Stimulated activated CD8-positive, alpha-beta memory T cell treated with anti-CD3 and anti-CD28 coated beads, Interleukin-2, amount 100 ng/mL, for 48 hours (primary cell): ENCODE measurements around the gene CADPS.
"Not testable (repeated sequence)": the region's sequence is repeated elsewhere in the genome, so short reads cannot be mapped to it uniquely, and the experiment has no call there.

Experiments
- DNase-seq, 2 donors: peaks; one replicate each; pipeline ENCODE4 v3.0.0-alpha.2; 2020; ENCODE audit warnings: low read depth in 2 of 2

The CADPS gene

DNA sequence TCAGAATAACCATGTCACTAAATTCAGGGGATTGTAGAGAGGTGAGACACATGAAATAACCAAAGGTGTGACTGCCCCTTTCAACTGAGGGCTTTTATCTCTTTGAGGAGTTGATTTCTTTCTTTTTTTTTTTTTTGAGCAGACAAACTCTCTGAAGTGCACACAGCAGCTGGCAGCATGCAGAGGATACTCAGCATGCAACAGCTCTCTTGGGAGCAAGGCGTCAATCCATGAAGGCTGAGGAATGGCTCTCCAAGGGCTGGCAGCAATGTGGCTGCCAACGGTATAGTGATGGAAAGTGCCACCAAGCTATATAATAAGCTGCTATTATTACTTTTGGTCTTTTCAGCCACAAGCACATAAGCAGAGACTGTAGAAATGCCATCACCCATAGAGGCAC lies 275.2 kb downstream of the CADPS start:
- DNase-seq: no peak

DNA sequence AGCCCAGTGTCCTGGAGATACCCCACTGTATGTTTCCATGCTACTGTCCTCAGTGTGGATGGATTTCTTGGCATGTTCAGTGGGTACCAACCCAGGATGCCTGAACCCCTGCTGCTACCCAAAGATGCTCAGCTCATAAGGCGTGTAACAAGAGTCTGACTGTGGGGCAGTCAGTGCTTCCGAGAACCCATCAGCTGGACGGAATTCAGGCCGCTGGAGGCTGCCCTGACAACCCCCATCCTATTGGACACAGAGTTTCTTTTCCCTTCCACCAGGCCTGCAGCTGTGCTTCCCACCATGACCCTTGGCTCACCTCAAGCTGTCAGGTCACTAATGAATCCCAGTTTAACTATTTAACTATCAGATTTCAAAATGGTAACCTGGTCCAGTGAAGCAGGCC lies 277.7 kb downstream of the CADPS start:
- DNase-seq: no peak

DNA sequence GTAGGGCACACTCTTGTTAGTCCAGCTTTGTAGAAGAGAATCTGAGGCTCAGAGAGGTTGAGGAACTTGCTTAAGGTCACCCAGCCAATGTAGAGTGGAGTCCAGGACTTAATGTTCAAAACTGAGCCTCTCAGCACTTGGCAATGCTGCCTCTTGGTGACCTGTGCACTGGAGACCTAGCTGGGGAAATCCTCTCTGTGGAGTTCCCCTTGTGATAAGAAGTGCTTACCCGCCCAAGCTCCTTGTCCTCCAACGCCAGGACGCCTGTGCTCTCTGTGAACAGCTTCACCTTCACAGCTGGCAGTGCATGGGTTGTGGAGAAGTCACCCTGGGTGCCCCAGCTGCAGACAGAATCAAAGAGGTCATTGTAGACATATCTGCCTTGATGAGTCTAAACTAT lies 282.8 kb downstream of the CADPS start:
- no peak for DNase-seq

DNA sequence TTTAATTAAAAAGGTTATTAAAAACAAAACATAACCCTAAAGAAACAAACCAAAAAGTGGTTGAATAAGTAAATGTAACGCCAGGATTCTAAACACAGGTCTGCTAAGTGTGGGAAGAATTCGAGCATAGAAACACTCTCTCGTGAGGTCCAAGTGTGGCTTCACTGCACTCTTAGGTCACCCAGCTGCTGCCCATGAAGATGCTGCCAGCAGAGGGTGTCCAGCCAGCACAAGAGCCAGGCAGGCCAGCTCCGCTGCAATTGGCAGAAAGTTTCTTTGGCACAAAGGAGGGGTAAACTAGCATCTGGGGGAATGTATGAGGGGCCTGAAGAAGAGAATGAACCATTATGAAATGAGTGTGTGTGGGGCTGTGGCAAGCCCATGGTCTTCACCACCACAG lies 286.1 kb downstream of the CADPS start:
- DNase-seq: no peak

DNA sequence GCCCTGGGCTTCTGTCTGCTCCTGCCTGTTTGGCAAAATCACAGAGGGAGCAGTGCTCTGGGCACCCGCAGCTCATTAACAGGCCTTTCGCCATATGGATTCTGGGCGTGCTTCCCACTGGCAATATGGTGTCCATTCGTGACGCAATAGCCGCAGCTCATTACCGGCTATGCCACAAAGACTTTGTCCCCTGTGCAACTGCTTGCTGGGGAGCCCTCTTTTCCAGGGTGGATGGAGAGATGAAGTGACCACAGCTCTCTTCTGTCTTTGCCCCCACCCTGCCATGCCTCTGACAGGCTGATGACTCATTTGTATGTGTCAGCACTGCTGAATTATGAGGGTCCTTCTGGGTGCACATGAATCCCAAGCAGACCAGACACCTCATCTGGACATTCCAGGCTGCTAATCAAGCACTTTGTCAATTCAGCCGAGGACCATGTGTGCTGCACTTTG lies 287.6 kb downstream of the CADPS start:
- no peak for DNase-seq

DNA sequence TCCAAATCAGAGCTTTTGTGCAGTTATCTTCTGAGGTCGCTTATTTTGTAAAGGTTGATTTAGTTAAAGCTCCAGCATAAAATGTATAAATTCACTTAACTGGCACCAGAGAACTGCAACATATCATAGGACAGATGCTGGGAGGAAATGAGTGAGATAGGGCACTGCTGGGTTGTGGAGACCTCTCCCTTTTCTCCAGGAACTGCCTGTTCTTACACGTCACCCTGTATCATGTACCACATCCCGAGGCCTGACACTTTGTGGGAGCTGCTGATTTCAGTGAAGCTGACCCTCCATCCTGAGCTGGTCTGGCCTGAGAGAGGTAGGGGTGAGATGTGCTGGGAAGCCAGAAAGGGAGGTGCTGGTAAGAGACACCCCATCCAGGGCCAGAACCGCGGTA lies 288.0 kb downstream of the CADPS start:
- DNase-seq: no peak

DNA sequence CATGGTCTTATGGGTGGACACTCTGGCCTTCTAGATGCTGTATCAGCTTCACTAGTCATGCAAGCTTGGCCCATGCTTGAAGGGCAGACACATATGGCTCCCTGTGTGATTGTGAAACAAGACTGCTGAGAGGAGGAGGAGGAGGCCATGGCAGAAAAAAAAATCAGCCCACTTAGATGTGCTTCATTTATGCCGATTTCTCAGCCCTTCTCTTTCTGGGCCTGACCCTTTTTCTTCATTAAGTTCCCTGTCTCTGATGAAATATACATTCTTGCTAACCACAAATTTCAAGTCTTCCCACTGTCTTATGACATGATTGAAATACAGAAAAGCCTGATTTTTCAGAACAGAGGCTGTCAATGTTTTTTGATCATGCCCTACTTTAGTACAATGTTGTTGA lies 288.9 kb downstream of the CADPS start:
- DNase-seq: no peak

DNA sequence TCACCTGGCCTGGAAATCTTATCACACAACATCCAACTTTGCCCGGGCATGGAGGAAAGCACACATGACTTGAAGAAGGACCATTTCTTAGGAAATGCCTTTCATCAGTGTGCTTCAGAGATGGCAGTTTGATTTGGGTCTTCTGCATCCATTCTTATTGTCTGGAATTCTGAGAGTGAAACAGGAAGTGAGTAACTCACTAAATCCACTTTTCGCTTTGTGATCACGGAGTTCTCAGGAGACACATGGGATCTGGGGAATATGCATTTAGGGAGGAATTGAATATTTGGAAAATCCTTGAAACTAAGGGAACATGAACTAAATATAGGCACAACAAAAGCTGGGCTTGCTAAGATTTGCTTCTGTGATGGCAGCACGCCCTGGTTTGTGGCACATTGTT lies 289.4 kb downstream of the CADPS start:
- no peak for DNase-seq

DNA sequence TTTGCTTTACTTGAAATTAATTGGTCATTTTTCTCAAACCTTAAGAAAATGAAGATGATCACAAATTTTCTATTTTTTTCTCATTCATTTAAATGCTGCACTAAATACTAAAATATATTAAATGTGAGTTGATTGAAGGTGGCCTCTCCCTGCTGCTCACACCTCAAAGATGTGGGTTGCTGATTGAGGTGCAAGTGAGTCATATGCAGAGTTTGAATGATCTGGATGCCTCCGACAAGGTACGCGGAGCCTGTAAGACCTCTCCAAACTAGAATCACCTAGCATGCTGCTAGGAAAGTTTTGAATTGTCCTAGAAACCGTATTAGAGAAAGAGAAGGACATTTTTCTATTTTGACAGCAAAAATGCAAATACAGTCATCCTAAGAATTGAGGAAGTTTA lies 290.6 kb downstream of the CADPS start:
- no peak for DNase-seq

DNA sequence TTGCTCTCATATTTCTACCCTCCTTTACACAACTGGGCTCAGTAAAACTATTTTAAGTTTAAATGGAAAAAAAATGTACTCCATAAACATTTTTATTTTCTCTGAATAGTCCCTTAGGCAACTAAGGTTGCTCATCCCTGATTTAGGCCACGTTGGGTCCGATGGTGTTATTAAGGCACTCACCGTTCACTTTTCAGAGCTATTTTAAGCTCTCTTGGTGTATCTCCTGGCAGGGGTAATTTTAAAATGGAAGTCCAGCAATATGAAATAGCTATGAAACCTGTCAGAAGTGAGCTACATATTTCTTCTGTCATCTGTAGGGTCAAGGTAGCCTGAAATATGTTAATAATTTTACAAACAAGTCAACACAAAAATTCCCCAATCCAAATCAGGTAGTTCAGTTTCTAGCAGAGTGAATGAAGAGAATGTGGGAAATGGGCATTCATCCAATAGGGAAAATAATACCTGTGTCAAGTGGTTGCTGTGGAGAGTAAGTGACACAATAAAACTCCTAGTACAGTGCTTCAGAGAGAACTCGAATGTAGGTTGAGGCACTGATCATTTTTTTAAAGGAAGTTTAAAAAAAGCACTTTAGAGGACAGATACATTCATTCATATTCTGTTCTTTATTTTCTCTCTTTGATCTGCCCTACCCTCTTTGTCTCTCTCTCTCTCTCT lies 292.6 kb downstream of the CADPS start:
- DNase-seq: no peak

DNA sequence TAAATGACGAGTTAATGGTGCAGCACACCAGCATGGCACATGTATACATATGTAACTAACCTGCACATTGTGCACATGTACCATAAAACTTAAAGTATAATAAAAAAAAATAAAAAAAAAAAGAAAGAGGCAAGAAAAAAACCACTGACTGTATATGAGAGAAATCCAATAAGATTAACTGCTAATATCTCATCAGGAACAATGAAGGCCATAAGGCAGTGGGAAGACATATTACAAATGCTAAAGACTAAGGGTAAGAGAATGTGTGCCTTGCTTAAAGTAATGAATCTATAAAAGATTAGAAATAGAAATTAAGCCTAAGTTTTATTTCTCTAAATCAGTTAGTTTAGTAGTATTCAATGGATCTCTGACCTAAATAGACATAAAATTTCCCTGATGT lies 294.7 kb downstream of the CADPS start:
- not testable (repeated sequence) for DNase-seq

DNA sequence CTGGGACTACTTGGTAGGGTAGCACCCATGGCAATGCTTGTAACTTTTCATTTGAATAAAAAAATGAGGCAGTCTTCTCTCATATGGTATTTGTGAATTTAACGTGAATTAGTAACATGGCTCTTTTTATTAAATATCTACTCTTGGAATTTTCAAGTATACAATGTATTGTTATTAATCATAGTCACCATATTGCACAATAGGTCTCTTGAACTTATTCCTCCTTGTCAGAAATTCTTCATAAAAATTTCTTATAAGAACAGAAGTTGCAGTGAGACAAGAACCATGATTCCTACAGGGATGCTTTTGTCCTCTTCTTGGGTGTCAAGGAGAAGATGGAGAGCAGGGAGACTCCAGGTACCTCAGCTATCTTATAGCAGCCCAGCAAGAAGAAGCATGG lies 298.1 kb downstream of the CADPS start:
- no peak for DNase-seq

DNA sequence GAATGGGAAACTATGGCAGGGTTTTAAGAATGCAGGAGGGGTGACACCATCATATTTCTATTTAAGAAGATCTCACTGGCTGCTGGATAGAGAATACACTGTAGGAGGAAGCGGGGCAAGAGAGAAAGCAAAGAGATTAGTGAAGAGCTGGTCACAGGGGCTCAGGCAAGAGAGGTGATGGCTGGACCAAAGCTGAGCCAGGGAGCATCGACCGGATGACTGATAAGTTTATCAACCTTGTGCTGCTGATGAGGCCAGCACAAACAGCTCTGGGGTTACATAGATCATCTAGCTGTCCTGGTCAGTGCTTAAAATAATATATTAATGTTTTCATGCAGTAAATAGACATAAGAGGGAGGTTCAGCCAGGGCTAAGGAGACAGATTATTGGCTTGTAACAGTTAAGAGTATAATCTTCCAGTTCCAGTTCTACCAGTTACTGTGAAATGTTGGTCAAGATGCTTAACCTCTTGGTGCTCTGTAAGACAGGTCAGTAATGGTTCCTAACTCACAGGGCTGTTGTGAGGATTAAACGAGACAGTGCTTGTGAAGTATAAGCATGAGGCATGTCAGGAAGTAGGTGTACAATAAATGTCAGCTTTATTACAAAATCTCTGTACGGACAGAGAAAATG lies 300.8 kb downstream of the CADPS start:
- DNase-seq: no peak

DNA sequence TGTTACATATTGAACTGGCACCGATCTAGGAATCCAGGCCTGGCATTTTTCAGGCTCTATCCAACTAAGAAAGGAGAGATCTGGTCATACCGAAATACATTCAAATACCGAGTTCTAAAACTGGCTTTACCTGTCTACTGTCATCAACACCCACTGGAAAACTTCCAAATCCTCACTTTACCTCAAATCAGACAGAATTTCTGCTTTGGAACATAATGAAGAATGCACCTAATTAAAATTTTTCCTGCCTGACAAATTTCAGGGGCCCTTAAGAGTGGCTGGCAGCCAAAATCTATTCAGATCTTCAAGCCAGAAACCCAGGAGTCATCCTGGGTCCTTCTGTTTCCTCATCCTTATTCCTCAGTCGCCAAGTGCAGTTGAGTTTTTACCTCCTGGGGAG lies 303.3 kb downstream of the CADPS start:
- no peak for DNase-seq

DNA sequence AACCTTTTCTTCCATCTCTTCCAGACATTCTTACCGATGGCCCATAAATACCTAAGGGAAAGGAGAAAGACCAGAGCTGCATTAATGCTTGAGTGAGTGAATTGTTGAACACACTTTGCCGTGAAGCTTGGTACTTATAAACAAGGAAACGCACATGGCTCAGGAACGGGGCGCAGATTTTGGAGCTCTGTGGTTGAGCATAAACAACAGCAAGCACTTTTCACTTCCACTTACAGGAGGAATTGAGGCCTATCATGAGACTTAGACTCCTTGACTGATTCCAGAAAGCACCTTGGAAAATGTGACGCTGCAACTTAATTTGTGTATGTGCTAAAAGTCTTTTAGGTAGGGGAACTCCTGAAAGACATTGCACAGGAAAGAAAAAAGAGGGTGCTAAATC lies 304.3 kb downstream of the CADPS start:
- DNase-seq: no peak

DNA sequence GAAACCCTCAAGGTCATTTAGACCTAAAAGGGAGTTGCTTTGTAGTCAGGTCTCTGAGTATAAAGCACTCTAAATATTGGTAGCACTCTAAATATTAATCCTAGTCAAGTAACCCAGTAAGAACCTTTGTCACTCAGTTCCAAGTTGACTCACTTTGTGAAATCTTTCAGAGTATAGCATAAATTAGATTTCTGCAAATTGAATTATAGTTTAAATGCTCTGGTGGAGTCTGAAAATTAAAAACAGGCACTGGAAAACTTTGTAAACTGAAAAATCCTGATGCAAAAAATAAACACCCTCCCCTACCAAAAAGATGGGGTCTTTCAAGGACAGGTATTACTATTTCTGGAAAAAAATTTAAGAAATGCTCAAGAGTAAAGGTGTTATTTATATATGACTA lies 305.6 kb downstream of the CADPS start:
- no peak for DNase-seq

DNA sequence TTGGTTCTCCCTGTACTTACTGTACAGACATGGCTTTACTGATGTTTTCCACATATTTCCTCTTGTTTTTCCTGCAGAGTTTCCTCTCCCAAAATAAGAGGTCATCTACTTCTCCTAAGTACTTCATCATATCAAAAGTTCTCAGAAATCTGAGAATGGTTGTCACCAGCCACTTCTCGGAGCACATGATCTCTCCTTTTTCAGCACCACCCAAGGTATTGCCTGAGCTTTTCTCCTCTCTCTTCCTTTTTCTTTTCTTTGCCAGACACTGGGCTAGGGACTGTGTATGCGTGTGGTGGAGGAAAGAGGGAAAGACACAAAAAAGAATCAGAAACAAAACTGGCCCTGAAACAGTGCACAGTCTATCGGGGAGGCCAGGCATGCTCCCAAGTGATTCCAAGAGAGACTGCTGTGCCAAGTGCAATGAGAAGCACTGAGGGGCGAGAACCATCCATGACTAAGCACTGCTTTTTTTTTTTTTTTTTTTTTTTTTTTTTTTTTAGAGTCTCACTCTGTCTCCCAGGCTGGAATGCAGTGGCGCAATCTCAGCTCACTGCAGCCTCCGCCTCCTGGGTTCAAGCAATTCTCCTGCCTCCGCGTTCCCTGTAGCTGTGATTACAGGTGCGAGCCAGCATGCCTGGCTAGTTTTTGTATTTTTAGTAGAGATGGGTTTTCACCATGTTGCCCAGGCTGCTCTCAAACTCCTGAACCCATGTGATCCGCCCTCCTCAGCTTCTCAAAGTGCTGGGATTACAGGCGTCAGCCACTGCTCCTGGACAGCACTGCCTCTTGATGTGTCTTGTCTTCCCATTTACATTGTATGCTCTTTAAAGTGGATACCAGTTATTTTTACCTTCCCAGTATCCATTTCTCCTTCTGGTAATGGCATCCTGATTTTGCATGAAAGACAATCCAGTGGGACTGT lies 307.9 kb downstream of the CADPS start:
- DNase-seq: no peak

DNA sequence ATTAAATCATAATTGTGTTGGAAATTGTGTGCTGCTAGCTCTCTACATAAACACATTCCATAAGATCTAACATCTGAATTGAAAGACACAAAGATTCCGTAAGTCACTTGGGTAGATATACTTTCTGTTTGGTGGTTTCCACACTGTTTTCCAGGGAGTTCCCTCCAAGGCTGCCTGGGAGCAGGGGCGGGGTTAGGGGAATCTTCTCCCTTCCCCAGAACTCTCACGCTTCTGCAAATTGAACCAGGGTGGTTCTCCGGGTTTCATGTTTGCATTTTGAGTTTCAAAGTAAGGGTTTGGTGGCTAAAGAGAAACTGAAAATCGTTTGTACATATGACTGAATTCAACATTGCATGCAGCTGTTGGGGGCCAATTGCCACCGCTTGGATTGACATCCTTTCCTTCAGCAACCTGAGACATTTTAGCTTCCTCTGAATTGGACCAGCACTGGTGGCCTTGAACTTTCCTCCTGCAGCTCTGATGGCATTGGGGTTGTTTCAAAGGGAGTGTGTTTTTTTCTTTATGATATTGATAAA lies 309.1 kb downstream of the CADPS start:
- DNase-seq: no peak

DNA sequence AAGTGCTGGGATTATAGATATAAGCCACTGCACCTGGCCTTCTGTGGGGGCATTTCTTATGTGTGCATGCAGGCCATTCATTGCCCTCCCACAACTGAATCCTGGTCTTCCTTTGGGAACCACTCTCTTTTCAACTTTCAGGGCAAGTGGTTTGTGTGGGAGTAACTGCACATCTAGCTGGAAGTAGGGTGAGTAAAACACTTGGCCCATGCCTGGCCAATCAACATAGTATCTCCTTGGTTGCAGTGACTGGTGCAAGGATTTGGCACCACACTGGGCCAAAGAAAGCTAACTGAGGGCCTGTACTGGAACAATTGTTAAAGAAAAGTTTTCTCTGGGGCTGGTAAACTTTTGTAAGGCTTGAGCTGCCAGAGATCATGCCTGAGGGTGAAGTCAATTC lies 312.6 kb downstream of the CADPS start:
- no peak for DNase-seq

DNA sequence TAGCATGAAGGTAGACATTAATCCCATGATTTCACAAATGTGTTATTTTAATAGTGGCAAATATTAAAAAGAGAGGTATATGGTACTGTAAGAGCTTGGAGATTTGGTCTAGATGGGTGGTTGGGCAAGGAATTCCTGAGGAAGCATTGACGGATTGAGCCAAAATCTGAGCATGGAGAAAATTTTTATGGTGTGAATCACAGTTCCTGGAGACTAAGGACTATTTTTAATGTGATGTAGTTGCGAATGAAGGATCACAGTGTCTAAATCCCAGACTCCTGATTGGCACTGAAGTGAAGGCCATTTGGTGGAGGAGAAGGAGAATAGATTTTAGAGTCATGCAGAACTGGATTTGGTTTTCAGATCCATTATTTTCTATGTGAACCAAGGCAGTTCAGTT lies 313.2 kb downstream of the CADPS start:
- DNase-seq: no peak

DNA sequence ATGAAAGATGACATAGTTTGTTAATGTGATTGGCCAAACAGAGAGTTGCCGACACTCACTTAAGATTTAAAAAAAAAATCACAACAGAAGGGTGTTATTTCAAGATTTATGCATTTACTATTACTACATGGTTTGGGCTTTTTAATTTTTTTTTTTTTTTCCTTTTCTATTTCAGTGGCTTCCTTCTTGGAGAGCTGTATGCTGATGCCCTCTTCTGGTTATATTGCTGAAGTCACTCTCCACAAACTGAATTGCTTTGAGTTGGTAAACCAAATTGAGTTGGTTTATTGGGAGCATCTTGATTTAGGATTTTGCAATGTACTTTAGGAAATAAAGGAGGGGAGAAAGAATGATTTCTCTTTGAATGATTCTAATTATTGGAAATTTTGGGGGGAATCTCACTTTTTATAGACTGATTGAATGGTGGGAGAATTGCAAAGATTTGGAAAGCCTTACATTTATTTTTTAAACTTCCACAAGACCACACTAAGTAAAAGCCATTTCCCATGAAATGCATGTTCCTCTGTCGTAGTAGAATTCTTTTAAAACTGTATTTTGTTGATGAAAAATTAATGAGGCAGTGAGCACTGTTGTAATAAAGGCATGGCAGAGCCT lies 315.3 kb downstream of the CADPS start:
- DNase-seq: no peak

DNA sequence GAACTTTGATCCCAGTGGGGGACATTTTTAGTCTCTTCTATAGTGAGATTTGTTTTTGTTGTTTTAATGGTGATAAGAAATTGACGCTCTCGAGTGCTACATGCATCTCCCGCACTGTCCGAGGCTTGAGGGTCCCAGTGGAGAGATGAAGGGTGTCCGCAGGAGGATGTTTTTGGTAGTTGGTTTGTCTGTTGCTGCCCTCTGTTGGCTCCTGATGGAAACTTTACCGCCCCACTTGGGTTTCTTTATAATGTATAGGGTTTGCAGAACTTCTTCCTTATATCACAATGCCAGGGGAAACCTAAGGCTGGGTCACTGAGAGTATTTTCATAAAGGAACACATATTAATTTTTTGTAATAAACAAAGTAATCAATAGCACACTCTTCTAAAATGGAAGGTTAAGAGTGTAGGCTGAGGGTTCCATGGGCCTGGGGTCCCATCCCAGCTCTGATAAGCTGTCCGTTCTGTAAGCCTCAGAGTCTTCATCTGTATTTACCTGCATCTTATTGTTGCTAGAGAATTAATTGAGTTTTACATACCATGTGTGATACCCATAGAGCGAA lies 316.6 kb downstream of the CADPS start:
- DNase-seq: no peak
